Neural crest cell (in vitro differentiated cells): ENCODE results near the gene PCDH8. TPM values are rescaled to one million over a fixed set of nuclear protein-coding genes. Genes with fewer than 3 reads are reported as not detected.

Source experiments
- DNase-seq: peaks from one replicate; pipeline ENCODE4 v3.0.0; 2021; ENCODE audit warnings: low read depth, mixed read lengths, low spot score
- H3K27ac Mint-ChIP-seq: one replicate; pipeline ENCODE4 v1.8.0; 2021; ENCODE audit warnings: mild to moderate bottlenecking, mixed read lengths; ENCODE audit not compliant: unreplicated experiment
- H3K27me3 Mint-ChIP-seq: 2 replicates; pipeline ENCODE4 v1.8.0; 2021; ENCODE audit warnings: low read depth, mild to moderate bottlenecking, mixed read lengths
- H3K36me3 Mint-ChIP-seq: 2 replicates; pipeline ENCODE4 v1.8.0; 2021; ENCODE audit warnings: low read depth, mild to moderate bottlenecking, mixed read lengths
- H3K4me1 Mint-ChIP-seq: 2 replicates; pipeline ENCODE4 v1.8.0; 2021; ENCODE audit warnings: mixed read lengths
- H3K4me3 Mint-ChIP-seq: one replicate; pipeline ENCODE4 v1.8.0; 2021; ENCODE audit warnings: mild to moderate bottlenecking, mixed read lengths
- H3K9me3 Mint-ChIP-seq: 2 replicates; pipeline ENCODE4 v1.8.0; 2021; ENCODE audit warnings: mixed read lengths
- CTCF ChIP-seq: fragments of 200-600 bp; sonication (generic); conservative IDR thresholded peaks from 2 replicates; pipeline ENCODE4 v1.5.0; 2021; ENCODE audit warnings: antibody characterized with exemption, mild to moderate bottlenecking
- long read RNA-seq: library from polyadenylated mRNA; unstranded; transcript quantifications from one replicate; pipeline ENCODE4 v2.0.0, GENCODE V29; 2020
- total RNA-seq: library from RNA; stranded (reverse); gene quantifications from 2 replicates; pipeline ENCODE4 v1.2.1, GENCODE V29; 2021

Gene PCDH8
- total RNA-seq, result 13.7 and 14.6 TPM in 2 replicates
- long read RNA-seq, partial matches to known transcripts, result 0 of 1 reads
- long read RNA-seq, other reads (novel, unspliced or antisense), result 1 of 1 reads

GRCh38 chr13:52848455-52849195, at the start of gene PCDH8:
Gene PCDH8, minus strand, starts transcription at chr13:52848640. Its CDS starts 204 bp downstream, at chr13:52848436.
- H3K27me3 Mint-ChIP-seq, result peaks cover 64% of the 10 kb centered on the region
- peak within 1 kb of the TSS; percentile 54 for H3K27ac Mint-ChIP-seq
- DNase-seq, result peak; percentile 91
- peaks cover 5% of the 10 kb centered on the region for H3K36me3 Mint-ChIP-seq
- no peaks in the 10 kb centered on the region for H3K9me3 Mint-ChIP-seq
- peaks cover 53% of the 10 kb centered on the region for H3K4me1 Mint-ChIP-seq
- peak within 1 kb of the TSS; percentile 89 for H3K4me3 Mint-ChIP-seq
- no peak for TF ChIP-seq CTCF

GRCh38 chr13:52896827-52897659, 48.6 kb upstream of the PCDH8 start:
- Mint-ChIP-seq H3K9me3 (no peaks in the 10 kb centered on the region), H3K27ac (peak overlapping the region; percentile 32), H3K4me1 (peaks cover 32% of the 10 kb centered on the region), H3K36me3 (no peaks in the 10 kb centered on the region), H3K27me3 (peaks cover 10% of the 10 kb centered on the region), H3K4me3 (no peak overlapping the region)
- DNase-seq, result peak; percentile 12
- TF ChIP-seq CTCF, result peak; percentile 68

GRCh38 chr13:52894413-52894812, 46.0 kb upstream of the PCDH8 start:
- no peak for TF ChIP-seq CTCF
- Mint-ChIP-seq H3K27me3 (peaks cover 12% of the 10 kb centered on the region), H3K4me3 (no peak overlapping the region), H3K4me1 (peaks cover 34% of the 10 kb centered on the region), H3K9me3 (no peaks in the 10 kb centered on the region), H3K36me3 (no peaks in the 10 kb centered on the region), H3K27ac (no peak overlapping the region)
- DNase-seq, result no peak

GRCh38 chr13:52892925-52893324, 44.5 kb upstream of the PCDH8 start:
- no peaks in the 10 kb centered on the region for H3K9me3 Mint-ChIP-seq
- peaks cover 12% of the 10 kb centered on the region for H3K27me3 Mint-ChIP-seq
- H3K27ac Mint-ChIP-seq, result no peak overlapping the region
- DNase-seq, result no peak
- no peaks in the 10 kb centered on the region for H3K36me3 Mint-ChIP-seq
- TF ChIP-seq CTCF, result no peak
- peaks cover 34% of the 10 kb centered on the region for H3K4me1 Mint-ChIP-seq
- H3K4me3 Mint-ChIP-seq, result no peak overlapping the region

GRCh38 chr13:52891706-52892105, 43.3 kb upstream of the PCDH8 start:
- no peaks in the 10 kb centered on the region for H3K9me3 Mint-ChIP-seq
- no peak overlapping the region for H3K4me3 Mint-ChIP-seq
- H3K36me3 Mint-ChIP-seq, result no peaks in the 10 kb centered on the region
- TF ChIP-seq CTCF, result no peak
- H3K27me3 Mint-ChIP-seq, result peaks cover 12% of the 10 kb centered on the region
- DNase-seq, result no peak
- H3K4me1 Mint-ChIP-seq, result peaks cover 27% of the 10 kb centered on the region
- no peak overlapping the region for H3K27ac Mint-ChIP-seq
